ENCODE data around the gene DCLK3.

DCLK3 gene

GRCh38 chr3:36695113-36695768 lies 69.1 kb downstream of the DCLK3 start:
- no peak for TF ChIP-seq CTCF (IDR thresholded peaks at IDR 0.05; ENCODE audit: insufficient read depth, low read length)
- Histone ChIP-seq H3K27ac (replicated peaks) (no peak overlapping the region), H3K4me3 (replicated peaks; ENCODE audit: insufficient read depth, low read length) (no peak overlapping the region), H3K27me3 (ENCODE audit: insufficient read depth, poor library complexity, severe bottlenecking) (no peaks in the 10 kb centered on the region)
- DNase-seq (ENCODE audit: low read depth in 1 of 2, low spot score in 1 of 2), result no peak

GRCh38 chr3:36693670-36694069 lies 70.7 kb downstream of the DCLK3 start:
- no peak for TF ChIP-seq CTCF (IDR thresholded peaks at IDR 0.05; ENCODE audit: insufficient read depth, low read length)
- TF ChIP-seq REST (IDR thresholded peaks at IDR 0.05; ENCODE audit: insufficient replicate concordance, low read depth), result no peak
- no peak for TF ChIP-seq GABPA (IDR thresholded peaks at IDR 0.05; ENCODE audit: low read depth)
- no peak for TF ChIP-seq SPI1 (IDR thresholded peaks at IDR 0.05; ENCODE audit: borderline replicate concordance, low read depth)
- no peak for TF ChIP-seq POLR2AphosphoS5 (IDR thresholded peaks at IDR 0.05; ENCODE audit: low read depth)
- DNase-seq (ENCODE audit: low read depth in 1 of 2, low spot score in 1 of 2), result no peak
- Histone ChIP-seq H3K27ac (replicated peaks) (no peak overlapping the region), H3K4me3 (replicated peaks; ENCODE audit: insufficient read depth, low read length) (no peak overlapping the region), H3K27me3 (ENCODE audit: insufficient read depth, poor library complexity, severe bottlenecking) (no peaks in the 10 kb centered on the region)

GRCh38 chr3:36689560-36689959 lies 74.8 kb downstream of the DCLK3 start:
- no peak overlapping the region for H3K27ac ChIP-seq (replicated peaks)

More at GRCh38 chr3:36689560-36689959, 74.8 kb downstream of the DCLK3 start:
- DNase-seq (ENCODE audit: low read depth in 1 of 2, low spot score in 1 of 2), result no peak
- TF ChIP-seq POLR2AphosphoS5 (IDR thresholded peaks at IDR 0.05; ENCODE audit: low read depth) (no peak), CTCF (IDR thresholded peaks at IDR 0.05; ENCODE audit: insufficient read depth, low read length) (no peak), SPI1 (IDR thresholded peaks at IDR 0.05; ENCODE audit: borderline replicate concordance, low read depth) (no peak), GABPA (IDR thresholded peaks at IDR 0.05; ENCODE audit: low read depth) (no peak), REST (IDR thresholded peaks at IDR 0.05; ENCODE audit: insufficient replicate concordance, low read depth) (no peak)
- Histone ChIP-seq H3K27me3 (ENCODE audit: insufficient read depth, poor library complexity, severe bottlenecking) (no peaks in the 10 kb centered on the region), H3K4me3 (replicated peaks; ENCODE audit: insufficient read depth, low read length) (no peak overlapping the region)
